ENCODE data around the gene GFAP.

The GFAP gene

GRCh38 chr17:44931376-44931775, 16.1 kb upstream of the GFAP start:
- no peak for DNase-seq (ENCODE audit: low spot score)

GRCh38 chr17:44930667-44931066, 15.4 kb upstream of the GFAP start:
- no peak for DNase-seq (ENCODE audit: low spot score)

GRCh38 chr17:44928950-44929720, 13.8 kb upstream of the GFAP start:
- DNase-seq (ENCODE audit: low spot score), result no peak

- no peak for DNase-seq (ENCODE audit: low spot score)
Measured at GRCh38 chr17:44928136-44928535, 12.8 kb upstream of the GFAP start.

- DNase-seq (ENCODE audit: low spot score), result no peak
Measured at GRCh38 chr17:44927696-44928095, 12.4 kb upstream of the GFAP start.

- no peak for DNase-seq (ENCODE audit: low spot score)
Measured at GRCh38 chr17:44926821-44927525, 11.7 kb upstream of the GFAP start.

GRCh38 chr17:44925731-44926697, 10.7 kb upstream of the GFAP start:
- DNase-seq (ENCODE audit: low spot score), result no peak

GRCh38 chr17:44924107-44924544, 8.8 kb upstream of the GFAP start:
- no peak for DNase-seq (ENCODE audit: low spot score)

- no peak for DNase-seq (ENCODE audit: low spot score)
Measured at GRCh38 chr17:44922746-44923470, 7.6 kb upstream of the GFAP start.

- DNase-seq (ENCODE audit: low spot score), result no peak
Measured at GRCh38 chr17:44922136-44922535, 6.8 kb upstream of the GFAP start.

GRCh38 chr17:44921122-44921882, 6.0 kb upstream of the GFAP start:
- DNase-seq (ENCODE audit: low spot score), result no peak

- DNase-seq (ENCODE audit: low spot score), result no peak
Measured at GRCh38 chr17:44920565-44920940, 5.3 kb upstream of the GFAP start.

GRCh38 chr17:44919885-44920564, 4.7 kb upstream of the GFAP start:
- DNase-seq (ENCODE audit: low spot score), result peak; percentile 72

GRCh38 chr17:44919411-44919810, 4.1 kb upstream of the GFAP start:
- DNase-seq (ENCODE audit: low spot score), result no peak

- DNase-seq (ENCODE audit: low spot score), result no peak
Measured at GRCh38 chr17:44918006-44918405, 2.7 kb upstream of the GFAP start.

GRCh38 chr17:44917456-44917855, 2.2 kb upstream of the GFAP start:
- no peak for DNase-seq (ENCODE audit: low spot score)

- no peak for DNase-seq (ENCODE audit: low spot score)
Measured at GRCh38 chr17:44916781-44917241, 1.5 kb upstream of the GFAP start.

- DNase-seq (ENCODE audit: low spot score), result no peak
Measured at GRCh38 chr17:44915862-44916780, 821 bp upstream of the GFAP start.

GRCh38 chr17:44914698-44915271, 515 bp downstream of the GFAP start:
- no peak for DNase-seq (ENCODE audit: low spot score)

All from LoVo (cell line).